Gastroesophageal sphincter (tissue), 4 donors: ENCODE measurements around the gene CD47. TPM values are rescaled to one million over a fixed set of nuclear protein-coding genes. Genes with fewer than 3 reads are reported as not detected.

Experiments
- ATAC-seq: fragments of 150-250 bp; one replicate; pipeline ENCODE4 v1.9.1; 2016; ENCODE audit warnings: mild to moderate bottlenecking, moderate library complexity
- H3K27ac ChIP-seq, 4 donors: fragments of 200-600 bp; sonication (generic) in 3 of 4; 1 replicate in 3 of 4; 2 replicates in 1 of 4; pipeline ENCODE4 v1.5.1; 2016 to 2019
- H3K27me3 ChIP-seq: fragments of 200-600 bp; sonication (generic); one replicate; pipeline ENCODE4 v1.5.1; 2019
- H3K36me3 ChIP-seq, 2 donors: fragments of 200-600 bp; sonication (generic); one replicate each; pipeline ENCODE4 v1.5.1; 2019; ENCODE audit warnings: control low read depth in 1 of 2
- H3K4me1 ChIP-seq, 3 donors: fragments of 200-600 bp; sonication (generic); 1 replicate in 2 of 3; 2 replicates in 1 of 3; pipeline ENCODE4 v1.5.1; 2016 to 2019; ENCODE audit warnings: control low read depth in 2 of 3
- H3K4me3 ChIP-seq, 2 donors: fragments of 200-600 bp; sonication (generic); one replicate each; pipeline ENCODE4 v1.5.1; 2019; ENCODE audit warnings: mild to moderate bottlenecking in 1 of 2, moderate library complexity in 1 of 2
- H3K9me3 ChIP-seq, 3 donors: fragments of 200-600 bp; sonication (generic); one replicate each; pipeline ENCODE4 v1.5.1; 2017 to 2019; ENCODE audit warnings: control low read depth in 2 of 3
- CTCF ChIP-seq, 4 experiments: fragments of 200-600 bp in 2 of 4; fragments of 450-650 bp in 2 of 4; sonication (generic) in 1 of 4; IDR thresholded peaks; one replicate each; pipeline ENCODE4 v1.5.1; 2017 to 2019; ENCODE audit warnings: antibody characterized with exemption in 4 of 4, mild to moderate bottlenecking in 2 of 4, moderate library complexity in 2 of 4
- EP300 ChIP-seq: sonication (generic); formaldehyde crosslinking; IDR thresholded peaks from one replicate; pipeline ENCODE4 v1.6.1; 2017; ENCODE audit warnings: antibody characterized with exemption, mild to moderate bottlenecking
- POLR2A ChIP-seq, 2 donors: fragments of 450-650 bp; IDR thresholded peaks; one replicate each; pipeline ENCODE4 v1.6.1; 2017; ENCODE audit warnings: antibody characterized with exemption in 2 of 2, mild to moderate bottlenecking in 2 of 2, moderate library complexity in 1 of 2
- POLR2AphosphoS5 ChIP-seq: sonication (generic); formaldehyde crosslinking; IDR thresholded peaks from one replicate; pipeline ENCODE4 v1.6.1; 2017; ENCODE audit warnings: antibody characterized with exemption
- whole genome bisulfite sequencing, 2 donors: methylation state at CpG; one replicate each; pipeline ENCODE4 v1.1.5; 2018; ENCODE audit warnings: low coverage in 1 of 2; 5-methylcytosine and 5-hydroxymethylcytosine counted together
- total RNA-seq, 4 donors: library from RNA; depleted of rRNA; stranded (reverse); fragments of >200 nt; gene quantifications; one replicate each; pipeline ENCODE4 v1.1.0, GENCODE V29; 2016

CD47 gene
- total RNA-seq, 4 donors from 2014 or later: 60.0 to 91.5 (median 76.3) TPM

- 94 to 100% methylated on average over 1 to 2 of the region's 4 CpGs for WGBS, 2 donors
- TF ChIP-seq POLR2A (IDR thresholded peaks at IDR 0.05) (no peak), EP300 (no peak), CTCF (IDR thresholded peaks at IDR 0.05) (no peak), POLR2AphosphoS5 (no peak)
- no peak for ATAC-seq
- no peaks in the 10 kb centered on the region for H3K9me3 ChIP-seq
- H3K36me3 ChIP-seq: no peaks in the 10 kb centered on the region
- peaks cover 2 to 27% (median 3%) of the 10 kb centered on the region in 3 donors for H3K4me1 ChIP-seq
- no peaks in the 10 kb centered on the region for H3K27me3 ChIP-seq
- no peak overlapping the region for H3K4me3 ChIP-seq
- H3K27ac ChIP-seq: no peak overlapping the region
Measured at GRCh38 chr3:108011616-108012015, 79.2 kb downstream of the CD47 start.

GRCh38 chr3:108008931-108009639 is 81.7 kb downstream of the CD47 start:
- 60 to 67% methylated on average over 1 of the region's 3 CpGs for WGBS, 2 donors

GRCh38 chr3:108008106-108008505 is 82.7 kb downstream of the CD47 start:
- no peaks in the 10 kb centered on the region for H3K27me3 ChIP-seq
- no peaks in the 10 kb centered on the region for H3K9me3 ChIP-seq
- no peak for TF ChIP-seq CTCF (IDR thresholded peaks at IDR 0.05)
- no peak for TF ChIP-seq EP300
- no peak for TF ChIP-seq POLR2AphosphoS5
- TF ChIP-seq POLR2A (IDR thresholded peaks at IDR 0.05): no peak
- WGBS, 2 donors: 53 to 80% methylated on average over 1 to 2 of the region's 2 CpGs
- no peak for ATAC-seq
- H3K4me3 ChIP-seq: no peak overlapping the region
- no peaks in the 10 kb centered on the region for H3K36me3 ChIP-seq
- H3K27ac ChIP-seq: no peak overlapping the region
- peaks cover 6 to 28% (median 11%) of the 10 kb centered on the region in 3 donors for H3K4me1 ChIP-seq

More at GRCh38 chr3:108008931-108009639, 81.7 kb downstream of the CD47 start:
- no peak for ATAC-seq
- TF ChIP-seq EP300 (no peak), POLR2AphosphoS5 (no peak), CTCF (IDR thresholded peaks at IDR 0.05) (no peak), POLR2A (IDR thresholded peaks at IDR 0.05) (no peak)
- H3K27ac ChIP-seq: no peak overlapping the region
- peaks cover 6 to 37% (median 11%) of the 10 kb centered on the region in 3 donors for H3K4me1 ChIP-seq
- no peaks in the 10 kb centered on the region for H3K36me3 ChIP-seq
- H3K4me3 ChIP-seq: no peak overlapping the region
- no peaks in the 10 kb centered on the region for H3K9me3 ChIP-seq
- no peaks in the 10 kb centered on the region for H3K27me3 ChIP-seq

- no peak for ATAC-seq
- Histone ChIP-seq H3K36me3 (no peaks in the 10 kb centered on the region), H3K27me3 (no peaks in the 10 kb centered on the region), H3K27ac (peak overlapping the region in 2 of 4 donors; percentile 5 to 38), H3K4me3 (no peak overlapping the region), H3K9me3 (no peaks in the 10 kb centered on the region), H3K4me1 (peaks cover 6 to 23% (median 11%) of the 10 kb centered on the region in 3 donors)
- TF ChIP-seq POLR2AphosphoS5 (no peak), POLR2A (IDR thresholded peaks at IDR 0.05) (no peak), CTCF (IDR thresholded peaks at IDR 0.05) (no peak), EP300 (no peak)
- 0 to 8% methylated on average over 1 to 2 of the region's 2 CpGs for WGBS, 2 donors
Measured at GRCh38 chr3:108006881-108007331, 83.9 kb downstream of the CD47 start.
